ENCODE data around the gene SLC49A4. TPM values are rescaled to one million over a fixed set of nuclear protein-coding genes. Genes with fewer than 3 reads are reported as not detected.

Gene SLC49A4
- total RNA-seq, 4 donors from 2014 or later = 28.0 to 41.8 (median 37.9) TPM

DNA sequence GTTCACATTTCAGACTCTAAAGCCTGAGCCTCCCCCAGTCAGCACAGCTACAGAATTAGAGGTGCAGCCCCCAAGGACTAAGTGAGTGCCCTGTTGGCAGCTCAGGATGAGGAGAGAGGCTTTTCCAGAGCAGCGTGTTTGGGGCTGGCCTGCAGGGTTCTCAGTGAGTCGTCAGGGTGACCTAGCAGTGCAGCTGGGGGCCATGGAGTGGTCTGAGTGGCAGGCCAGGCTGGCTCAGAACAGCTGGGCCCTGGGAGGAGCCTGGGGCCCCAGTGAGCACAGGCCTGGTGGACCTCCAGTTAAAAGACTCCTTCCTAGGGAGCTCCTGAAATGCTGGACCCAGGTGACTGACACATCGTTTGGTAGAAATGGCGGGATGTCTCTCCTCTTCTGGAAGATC, 108.3 kb downstream of the SLC49A4 start:
- TF ChIP-seq, protein P1, sequence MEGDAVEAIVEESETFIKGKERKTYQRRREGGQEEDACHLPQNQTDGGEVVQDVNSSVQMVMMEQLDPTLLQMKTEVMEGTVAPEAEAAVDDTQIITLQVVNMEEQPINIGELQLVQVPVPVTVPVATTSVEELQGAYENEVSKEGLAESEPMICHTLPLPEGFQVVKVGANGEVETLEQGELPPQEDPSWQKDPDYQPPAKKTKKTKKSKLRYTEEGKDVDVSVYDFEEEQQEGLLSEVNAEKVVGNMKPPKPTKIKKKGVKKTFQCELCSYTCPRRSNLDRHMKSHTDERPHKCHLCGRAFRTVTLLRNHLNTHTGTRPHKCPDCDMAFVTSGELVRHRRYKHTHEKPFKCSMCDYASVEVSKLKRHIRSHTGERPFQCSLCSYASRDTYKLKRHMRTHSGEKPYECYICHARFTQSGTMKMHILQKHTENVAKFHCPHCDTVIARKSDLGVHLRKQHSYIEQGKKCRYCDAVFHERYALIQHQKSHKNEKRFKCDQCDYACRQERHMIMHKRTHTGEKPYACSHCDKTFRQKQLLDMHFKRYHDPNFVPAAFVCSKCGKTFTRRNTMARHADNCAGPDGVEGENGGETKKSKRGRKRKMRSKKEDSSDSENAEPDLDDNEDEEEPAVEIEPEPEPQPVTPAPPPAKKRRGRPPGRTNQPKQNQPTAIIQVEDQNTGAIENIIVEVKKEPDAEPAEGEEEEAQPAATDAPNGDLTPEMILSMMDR (IDR thresholded peaks at IDR 0.05) = no peak
- no peak for TF ChIP-seq POLR2A (IDR thresholded peaks at IDR 0.05)
- no peak for DNase-seq (ENCODE audit: low spot score in 2 of 2)
- intact Hi-C loops (cut with DNase I; ENCODE audit: low total_unique reads) = no loop called here

DNA sequence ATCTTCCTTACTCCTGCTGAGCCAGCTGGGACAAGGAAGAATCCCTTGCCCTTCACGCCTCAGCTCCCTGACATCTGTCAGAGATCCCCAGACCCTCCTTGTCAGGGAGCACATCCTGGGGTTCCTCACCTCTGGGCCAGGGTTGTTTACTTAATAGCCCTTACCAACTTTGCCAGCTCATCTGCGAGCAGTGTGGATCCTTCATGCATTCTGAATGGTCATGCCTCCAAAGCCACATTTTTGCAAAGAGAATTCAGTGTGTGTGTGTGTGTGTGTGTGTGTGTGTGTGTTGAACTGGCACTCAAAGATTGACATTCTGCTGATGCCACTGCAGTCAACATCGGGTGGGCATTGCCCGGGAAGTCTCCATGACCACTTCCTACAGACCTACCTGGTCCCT, 112.6 kb downstream of the SLC49A4 start:
- TF ChIP-seq, protein P1 (IDR thresholded peaks at IDR 0.05) = no peak
- no peak for TF ChIP-seq POLR2A (IDR thresholded peaks at IDR 0.05)
- 87 to 92% methylated on average over 4 of the region's 4 CpGs for WGBS, 2 donors
- DNase-seq (ENCODE audit: low spot score in 2 of 2) = no peak
- intact Hi-C loops (cut with DNase I; ENCODE audit: low total_unique reads) = no loop called here
- no peak overlapping the region for H3K4me3 ChIP-seq (ENCODE audit: low read depth, poor library complexity, severe bottlenecking)

More for the DNA sequence above, 108.3 kb downstream of the SLC49A4 start:
- no peak overlapping the region for H3K4me3 ChIP-seq (ENCODE audit: low read depth, poor library complexity, severe bottlenecking)
- WGBS, 2 donors = 71 to 76% methylated on average over 4 of the region's 4 CpGs

DNA sequence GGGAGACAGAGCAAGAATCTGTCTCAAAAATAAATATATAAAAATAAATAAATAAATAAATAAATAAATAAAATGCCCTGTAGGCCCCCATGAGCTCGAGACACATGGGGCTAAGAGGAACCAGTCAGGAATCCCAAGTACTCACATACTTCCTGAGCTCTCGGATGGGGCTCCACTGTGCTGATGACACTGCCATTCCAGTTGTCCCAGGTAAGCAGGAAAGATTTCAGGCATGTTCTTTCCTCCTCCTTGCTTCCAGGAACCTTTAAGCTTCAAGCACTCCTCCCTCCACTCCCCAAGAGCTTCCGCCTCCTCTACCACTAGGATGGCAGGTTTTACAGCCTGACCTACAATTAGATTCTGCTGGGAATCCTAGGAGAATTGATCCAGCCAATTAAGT, 113.4 kb downstream of the SLC49A4 start:
- TF ChIP-seq, protein P1 (IDR thresholded peaks at IDR 0.05) = no peak
- TF ChIP-seq POLR2A (IDR thresholded peaks at IDR 0.05) = no peak

DNA sequence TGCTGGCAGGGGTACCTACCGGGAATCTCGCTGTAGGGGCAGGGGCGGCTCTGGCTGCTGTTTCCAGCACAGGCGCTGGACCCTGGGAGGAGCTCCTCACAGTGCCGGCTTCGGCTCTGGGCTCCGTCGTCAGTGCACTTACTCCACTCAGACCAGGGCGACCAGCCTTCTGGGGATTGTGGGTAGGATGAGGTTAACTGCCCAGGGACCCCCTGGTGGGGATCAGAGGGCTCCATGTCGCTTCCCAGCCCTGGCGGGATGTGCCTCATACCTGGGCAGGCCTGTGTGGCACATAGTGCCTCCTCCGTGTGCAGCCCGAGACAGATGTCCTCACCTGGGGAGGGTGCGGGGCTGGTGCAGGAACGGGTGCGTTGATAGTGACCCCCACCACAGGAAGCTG, 117.0 kb downstream of the SLC49A4 start:
- no peak overlapping the region for H3K4me3 ChIP-seq (ENCODE audit: low read depth, poor library complexity, severe bottlenecking)
- TF ChIP-seq, protein P1 (IDR thresholded peaks at IDR 0.05) = no peak
- TF ChIP-seq POLR2A (IDR thresholded peaks at IDR 0.05) = no peak
- DNase-seq (ENCODE audit: low spot score in 2 of 2) = no peak
- 93 to 97% methylated on average over 14 to 16 of the region's 16 CpGs for WGBS, 2 donors
- intact Hi-C loops (cut with DNase I; ENCODE audit: low total_unique reads) = no loop called here

More for the DNA sequence above, 113.4 kb downstream of the SLC49A4 start:
- intact Hi-C loops (cut with DNase I; ENCODE audit: low total_unique reads) = no loop called here
- H3K4me3 ChIP-seq (ENCODE audit: low read depth, poor library complexity, severe bottlenecking) = no peak overlapping the region
- no peak for DNase-seq (ENCODE audit: low spot score in 2 of 2)
- 86 to 89% methylated on average over 3 of the region's 3 CpGs for WGBS, 2 donors

DNA sequence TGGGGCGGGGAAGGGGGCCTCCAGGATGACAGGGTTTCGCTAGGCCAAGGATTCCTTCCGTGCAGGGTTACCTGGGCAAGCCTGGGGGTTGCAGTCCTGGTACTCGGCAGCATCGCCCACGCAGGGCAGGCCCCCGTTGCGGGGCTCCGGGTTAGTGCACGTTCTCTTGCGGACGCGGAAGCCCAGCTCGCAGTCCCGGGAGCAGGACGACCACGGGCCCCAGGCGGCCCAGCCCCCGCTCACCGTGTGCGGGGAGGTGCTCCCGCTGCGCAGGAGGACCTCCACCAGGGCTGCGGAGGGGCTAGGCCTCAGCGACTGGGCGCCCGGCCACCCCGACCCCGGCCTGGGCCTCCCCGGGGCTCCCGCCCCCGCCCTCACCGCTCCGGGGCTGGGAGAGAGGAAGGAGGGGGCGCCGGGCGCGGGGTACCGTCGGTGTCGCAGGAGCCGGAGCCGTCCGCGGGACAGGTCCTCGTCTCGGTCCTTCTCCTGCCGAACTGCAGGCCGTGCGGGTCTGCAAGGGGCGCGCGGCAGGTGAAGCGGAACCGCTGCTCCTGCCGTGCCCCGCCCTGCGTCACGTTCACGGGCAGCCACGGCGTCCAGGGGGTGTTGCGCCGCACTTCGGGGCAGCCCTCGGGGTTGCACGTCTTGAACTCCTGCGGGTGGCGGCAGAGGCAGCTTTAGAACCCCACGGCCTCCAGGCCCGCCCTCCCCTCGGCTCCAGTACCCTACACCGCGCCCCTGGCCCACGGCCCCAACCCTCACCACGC, 118.1 kb downstream of the SLC49A4 start:
- DNase-seq (ENCODE audit: low spot score in 2 of 2) = no peak
- H3K4me3 ChIP-seq (ENCODE audit: low read depth, poor library complexity, severe bottlenecking) = no peak overlapping the region
- WGBS, 2 donors = 30 to 43% methylated on average over 37 to 39 of the region's 76 CpGs
- intact Hi-C loops (cut with DNase I; ENCODE audit: low total_unique reads) = no loop called here
- no peak for TF ChIP-seq POLR2A (IDR thresholded peaks at IDR 0.05)
- TF ChIP-seq, protein P1 (IDR thresholded peaks at IDR 0.05) = no peak

Data from lower leg skin (tissue), 4 donors.